A549 (cell line): ENCODE data around the gene SYNE2. TPM values are rescaled to one million over a fixed set of nuclear protein-coding genes. Genes with fewer than 3 reads are reported as not detected.
A peak's percentile ranks its signal among the peaks of the same experiment; 100 is the strongest.

Experiments
- ATAC-seq, 2 experiments: fragments of 200-7000 bp in 1 of 2; fragments of >200 bp in 1 of 2; cut with Nextera tagmentation in 1 of 2; cut with Tn5 transposase in 1 of 2; 3 replicates each; pipeline versions ENCODE4 v1.8.0 to v1.9.1; 2018 to 2020; ENCODE audit warnings: mild to moderate bottlenecking in 1 of 2, moderate library complexity in 1 of 2
- CTCF ChIA-PET: fragments of 300-600 bp; sonication (Branson Sonifier 250); formaldehyde crosslinking; extraction: SDS; loops from one replicate; lab custom pipeline; 2021; ENCODE audit warnings: antibody characterized with exemption, inconsistent platforms; lab: Yijun Ruan, JAX
- POLR2A ChIA-PET: fragments of 350-600 bp; formaldehyde crosslinking; extraction: SDS; loops from one replicate; lab custom pipeline; 2021; ENCODE audit warnings: antibody characterized with exemption, inconsistent platforms; lab: Yijun Ruan, JAX
- DNase-seq, 2 experiments: peaks; one replicate each; pipeline versions ENCODE4 v3.0.0 to v3.0.0-alpha.2; 2011 to 2016; ENCODE audit warnings: low read depth in 1 of 2, low spot score in 1 of 2
- FAIRE-seq: peaks from 2 replicates; lab custom pipeline; 2011; peaks lifted over from hg19 to GRCh38; lab: Jason Lieb, UNC
- H3K27ac ChIP-seq, 2 experiments: fragments of >200 bp; sonication (Bioruptor Twin); formaldehyde crosslinking; 3 replicates each; pipeline ENCODE4 v1.5.1; 2016 to 2017
- H3K4me1 ChIP-seq: fragments of >200 bp; sonication (Bioruptor Twin); formaldehyde crosslinking; 3 replicates; pipeline ENCODE4 v1.6.1; 2016
- H3K4me2 ChIP-seq: fragments of >200 bp; sonication (Bioruptor Twin); formaldehyde crosslinking; 3 replicates; pipeline ENCODE4 v1.6.1; 2016
- H3K4me3 ChIP-seq: fragments of >200 bp; sonication (Bioruptor Twin); formaldehyde crosslinking; 3 replicates; pipeline ENCODE4 v1.5.1; 2016
- H3K9me3 ChIP-seq: fragments of >200 bp; sonication (Bioruptor Twin); formaldehyde crosslinking; 3 replicates; pipeline ENCODE4 v1.6.1; 2016
- BCL3 ChIP-seq: fragments of >200 bp; sonication (Bioruptor Twin); formaldehyde crosslinking; IDR thresholded peaks from 3 replicates; pipeline ENCODE4 v1.6.1; 2016
- CEBPB ChIP-seq, 2 experiments: fragments of >200 bp in 1 of 2; sonication (Bioruptor Twin) in 1 of 2; formaldehyde crosslinking in 1 of 2; IDR thresholded peaks; 2 replicates each; pipeline ENCODE4 v1.6.1; 2012 to 2016
- CTCF ChIP-seq: fragments of >200 bp; sonication (Bioruptor Twin); formaldehyde crosslinking; IDR thresholded peaks from 3 replicates; pipeline ENCODE4 v1.5.1; 2016
- EHF ChIP-seq: fragments of 250-450 bp; sonication (Bioruptor Pico); IDR thresholded peaks from 2 replicates; pipeline ENCODE4 v1.5.0; 2020; ENCODE audit warnings: mild to moderate bottlenecking
- EHMT2 ChIP-seq: fragments of 200-600 bp; sonication (generic); IDR thresholded peaks from 2 replicates; pipeline ENCODE4 v1.6.1; 2016; ENCODE audit warnings: antibody characterized with exemption, low read depth, mild to moderate bottlenecking, moderate library complexity
- ESRRA ChIP-seq: fragments of 150-350 bp; IDR thresholded peaks from 2 replicates; pipeline ENCODE4 v1.6.1; 2014; ENCODE audit warnings: mild to moderate bottlenecking, low read length, borderline replicate concordance
- FOXS1 ChIP-seq: fragments of 250-450 bp; sonication (Bioruptor Pico); IDR thresholded peaks from 2 replicates; pipeline ENCODE4 v1.5.0; 2020; ENCODE audit warnings: mild to moderate bottlenecking, moderate library complexity
- HDAC2 ChIP-seq: fragments of 200-600 bp; sonication (generic); IDR thresholded peaks from 2 replicates; pipeline ENCODE4 v1.6.1; 2016
- HES2 ChIP-seq: fragments of >200 bp; sonication (Bioruptor Twin); formaldehyde crosslinking; IDR thresholded peaks from 2 replicates; pipeline ENCODE4 v1.6.1; 2016
- HEYL ChIP-seq: fragments of 250-450 bp; sonication (Bioruptor Pico); IDR thresholded peaks from 2 replicates; pipeline ENCODE4 v1.8.0; 2021; ENCODE audit warnings: mild to moderate bottlenecking, moderate library complexity
- HOXB5 ChIP-seq: fragments of 250-450 bp; sonication (Bioruptor Pico); IDR thresholded peaks from 2 replicates; pipeline ENCODE4 v1.5.0; 2020; ENCODE audit warnings: mild to moderate bottlenecking, moderate library complexity
- JUN ChIP-seq, 2 experiments: fragments of >200 bp; sonication (Bioruptor Twin); formaldehyde crosslinking; IDR thresholded peaks; 2 replicates in 1 of 2; 3 replicates in 1 of 2; pipeline ENCODE4 v1.6.1; 2016 to 2017
- KDM1A ChIP-seq: fragments of 200-600 bp; sonication (generic); IDR thresholded peaks from 2 replicates; pipeline ENCODE4 v1.6.1; 2016; ENCODE audit warnings: low read depth, mild to moderate bottlenecking
- NFE2L2 ChIP-seq: fragments of 150-350 bp; conservative IDR thresholded peaks from 2 replicates; pipeline ENCODE4 v1.6.1; 2014; ENCODE audit warnings: low read length
- PBX3 ChIP-seq: IDR thresholded peaks from 2 replicates; pipeline ENCODE4 v1.6.1; 2012
- POLR2AphosphoS2 ChIP-seq: conservative IDR thresholded peaks from 2 replicates; pipeline ENCODE4 v1.6.1; 2012; ENCODE audit warnings: low read length, improper control_type of control experiment, inconsistent platforms
- RARB ChIP-seq: fragments of 250-450 bp; sonication (Bioruptor Pico); IDR thresholded peaks from 2 replicates; pipeline ENCODE4 v1.8.0; 2021; ENCODE audit warnings: mild to moderate bottlenecking, moderate library complexity
- REST ChIP-seq: fragments of 200-600 bp; sonication (generic); IDR thresholded peaks from 2 replicates; pipeline ENCODE4 v1.6.1; 2016; ENCODE audit warnings: antibody characterized with exemption, mild to moderate bottlenecking, moderate library complexity
- SMC3 ChIP-seq: fragments of >200 bp; sonication (Bioruptor Twin); formaldehyde crosslinking; IDR thresholded peaks from 3 replicates; pipeline ENCODE4 v1.6.1; 2018; ENCODE audit warnings: inconsistent platforms
- ZC3H11A ChIP-seq: fragments of 450-650 bp; IDR thresholded peaks from 2 replicates; pipeline ENCODE4 v1.6.1; 2014; ENCODE audit warnings: antibody characterized with exemption, mild to moderate bottlenecking
- ZFP36 ChIP-seq: fragments of 450-650 bp; IDR thresholded peaks from 2 replicates; pipeline ENCODE4 v1.6.1; 2014; ENCODE audit warnings: borderline replicate concordance; ENCODE audit not compliant: partially characterized antibody
- WGBS: methylation state at CpG from one replicate; pipeline ENCODE4 v1.1.6; 2017; ENCODE audit errors: missing lambda C conversion rate; 5-methylcytosine and 5-hydroxymethylcytosine counted together
- polyA plus RNA-seq, 4 experiments: library from polyadenylated mRNA; depleted of rRNA in 3 of 4; stranded (reverse); fragments of >200 nt; fragmentation: RNase III in 1 of 4; extraction: RNeasy Plus Mini Kit Qiagen cat#74134 plus additional on column Dnase treatment in 1 of 4; gene quantifications; 2 replicates in 3 of 4; 3 replicates in 1 of 4; pipeline ENCODE4 v1.2.3, GENCODE V29; 2011 to 2017

The SYNE2 gene
- polyA plus RNA-seq, 2 of the 4 experiments (the other 2 are of a cell fraction), result 3.4 to 11.3 TPM

- Histone ChIP-seq H3K4me3 (no peak overlapping the region), H3K4me2 (peak overlapping the region; percentile 55), H3K9me3 (no peaks in the 10 kb centered on the region), H3K27ac (peak overlapping the region; percentile 16 to 63; a peak in 5 of 6 replicates), H3K4me1 (peaks cover 44% of the 10 kb centered on the region)
- FAIRE-seq (no peak), DNase-seq (peak in 1 of 2 experiments; percentile 55), ATAC-seq (peak; percentile 42 to 73; a peak in 4 of 6 replicates)
- CTCF ChIA-PET, result no interaction called here
- POLR2A ChIA-PET, result interaction anchor here (0.5 kb wide), 1 partner anchor 13 kb away, joined by 7 read pairs; no protein-coding TSS in a partner anchor
- TF ChIP-seq HOXB5 (CRISPR knock-in tag) (no peak), BCL3 (no peak), REST (no peak), PBX3 (no peak), NFE2L2 (no peak)
- 15% methylated on average over 4 of the region's 4 CpGs for WGBS
Observed at GRCh38 chr14:63896278-63896720, 43.5 kb downstream of the SYNE2 start.

GRCh38 chr14:63897721-63898163 lies 44.9 kb downstream of the SYNE2 start:
- Histone ChIP-seq H3K4me1 (peaks cover 39% of the 10 kb centered on the region), H3K9me3 (no peaks in the 10 kb centered on the region), H3K27ac (no peak overlapping the region), H3K4me3 (no peak overlapping the region), H3K4me2 (no peak overlapping the region)
- ChIA-PET POLR2A (no interaction called here), CTCF (no interaction called here)
- FAIRE-seq (no peak), ATAC-seq (no peak), DNase-seq (no peak)
- WGBS, result 96% methylated on average over 4 of the region's 4 CpGs
- TF ChIP-seq ZFP36, result no peak
- no peak for TF ChIP-seq ESRRA
- no peak for TF ChIP-seq SMC3
- TF ChIP-seq ZC3H11A, result no peak
- no peak for TF ChIP-seq RARB (CRISPR knock-in tag)
- TF ChIP-seq KDM1A, result no peak
- no peak for TF ChIP-seq CEBPB (IDR thresholded peaks at IDR 0.05)
- no peak for TF ChIP-seq EHF (CRISPR knock-in tag)
- TF ChIP-seq BCL3, result no peak
- TF ChIP-seq NFE2L2, result no peak
- TF ChIP-seq EHMT2, result no peak
- TF ChIP-seq PBX3, result no peak
- no peak for TF ChIP-seq HDAC2
- TF ChIP-seq JUN (IDR thresholded peaks at IDR 0.05), result no peak
- TF ChIP-seq HES2, result no peak
- TF ChIP-seq FOXS1 (CRISPR knock-in tag), result no peak
- TF ChIP-seq CTCF, result no peak
- TF ChIP-seq HEYL (CRISPR knock-in tag), result no peak
- TF ChIP-seq POLR2AphosphoS2, result no peak
